Activated T-cell treated with anti-CD3 and anti-CD28 coated beads for 24 hours (primary cell): Measurements from ENCODE around the gene MAML3.

ENCODE experiments used
- DNase-seq: peaks from one replicate; pipeline ENCODE4 v3.0.0-alpha.2; 2020; ENCODE audit warnings: low read depth

The MAML3 gene

GRCh38 chr4:139684351-139684750, 469.6 kb downstream of the MAML3 start:
- no peak for DNase-seq

- no peak for DNase-seq
These were observed 471.2 kb downstream of the MAML3 start for GRCh38 chr4:139682741-139683151.

- DNase-seq = no peak
These were observed 471.7 kb downstream of the MAML3 start for GRCh38 chr4:139682309-139682708.

- DNase-seq = no peak
These were observed 476.9 kb downstream of the MAML3 start for GRCh38 chr4:139676913-139677585.

GRCh38 chr4:139676365-139676764, 477.6 kb downstream of the MAML3 start:
- no peak for DNase-seq

GRCh38 chr4:139675651-139676050, 478.3 kb downstream of the MAML3 start:
- no peak for DNase-seq

- no peak for DNase-seq
These were observed 479.0 kb downstream of the MAML3 start for GRCh38 chr4:139674875-139675550.

GRCh38 chr4:139672732-139673131, 481.3 kb downstream of the MAML3 start:
- no peak for DNase-seq

GRCh38 chr4:139672215-139672614, 481.8 kb downstream of the MAML3 start:
- DNase-seq = no peak

GRCh38 chr4:139670775-139671174, 483.2 kb downstream of the MAML3 start:
- DNase-seq = no peak

- no peak for DNase-seq
These were observed 484.1 kb downstream of the MAML3 start for GRCh38 chr4:139669890-139670289.

- DNase-seq = no peak
These were observed 484.6 kb downstream of the MAML3 start for GRCh38 chr4:139669335-139669734.

GRCh38 chr4:139668658-139669201, 485.3 kb downstream of the MAML3 start:
- DNase-seq = no peak

- DNase-seq = no peak
These were observed 485.9 kb downstream of the MAML3 start for GRCh38 chr4:139668036-139668435.
